ENCODE data around the gene BRI3BP. TPM values are rescaled to one million over a fixed set of nuclear protein-coding genes. Genes with fewer than 3 reads are reported as not detected.
"Not testable (repeated sequence)": the region's sequence is repeated elsewhere in the genome, so short reads cannot be mapped to it uniquely, and the experiment has no call there.

Gene BRI3BP
- total RNA-seq, 1 experiment from 2014 or later = 23.7 TPM

DNA sequence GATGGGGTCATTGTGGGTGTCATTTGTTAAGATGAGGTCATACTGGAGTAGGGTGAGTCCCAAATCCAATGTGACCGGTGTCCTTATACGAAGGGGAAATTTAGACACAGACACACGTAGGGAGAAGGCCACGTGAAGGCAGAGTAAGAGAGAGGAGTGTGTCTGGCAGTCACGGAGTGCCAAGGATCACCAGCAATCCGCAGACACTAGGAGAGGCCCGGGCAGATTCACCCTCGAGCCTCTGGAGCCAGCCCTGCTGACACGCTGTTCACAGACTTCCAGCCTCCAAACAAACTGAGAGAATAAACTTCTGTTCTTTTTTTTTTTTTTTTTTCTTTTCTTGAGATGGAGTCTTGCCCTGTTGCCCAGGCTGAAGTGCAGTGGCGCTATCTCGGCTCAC lies 24.9 kb downstream of the BRI3BP start:
- no peak for DNase-seq (ENCODE audit: extremely low read depth, low read depth)

DNA sequence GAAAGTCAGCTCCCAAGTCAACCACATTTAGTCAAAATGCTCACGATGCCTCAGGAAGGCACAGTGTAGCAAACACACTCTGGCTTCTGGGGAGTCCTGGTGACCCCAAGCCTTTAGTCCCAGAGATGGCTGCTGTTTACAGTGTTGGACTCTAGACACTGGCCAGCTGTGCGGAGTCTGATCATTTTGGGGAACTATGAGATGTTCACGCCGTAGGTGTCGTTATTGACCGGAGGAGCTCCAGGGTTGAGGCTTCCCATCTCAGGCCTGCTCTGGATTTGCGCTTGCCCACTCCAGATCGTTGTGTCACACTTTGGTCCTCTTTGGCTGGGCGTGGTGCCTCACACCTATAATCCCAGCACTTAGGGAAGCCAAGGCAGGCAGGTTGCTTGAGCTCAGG lies 27.7 kb downstream of the BRI3BP start:
- DNase-seq (ENCODE audit: extremely low read depth, low read depth) = no peak

DNA sequence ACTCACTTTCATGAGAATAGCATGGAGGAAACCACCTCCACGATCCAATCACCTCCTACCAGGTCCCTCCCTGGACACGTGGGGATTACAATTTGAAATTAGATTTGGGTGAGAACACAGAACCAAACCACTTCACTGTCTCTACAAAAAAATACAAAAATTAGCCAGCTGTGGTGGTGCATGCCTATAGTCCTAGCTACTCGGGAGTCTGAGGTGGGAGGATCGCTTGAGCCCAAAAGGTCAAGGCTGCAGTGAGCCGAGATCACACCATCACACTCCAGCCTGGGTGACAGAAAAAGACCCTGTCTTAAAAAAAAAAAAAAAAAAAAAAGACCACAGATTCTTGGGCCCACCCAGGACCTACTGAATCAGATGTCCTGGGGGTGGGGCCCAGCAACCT lies 28.3 kb downstream of the BRI3BP start:
- DNase-seq (ENCODE audit: extremely low read depth, low read depth) = no peak

DNA sequence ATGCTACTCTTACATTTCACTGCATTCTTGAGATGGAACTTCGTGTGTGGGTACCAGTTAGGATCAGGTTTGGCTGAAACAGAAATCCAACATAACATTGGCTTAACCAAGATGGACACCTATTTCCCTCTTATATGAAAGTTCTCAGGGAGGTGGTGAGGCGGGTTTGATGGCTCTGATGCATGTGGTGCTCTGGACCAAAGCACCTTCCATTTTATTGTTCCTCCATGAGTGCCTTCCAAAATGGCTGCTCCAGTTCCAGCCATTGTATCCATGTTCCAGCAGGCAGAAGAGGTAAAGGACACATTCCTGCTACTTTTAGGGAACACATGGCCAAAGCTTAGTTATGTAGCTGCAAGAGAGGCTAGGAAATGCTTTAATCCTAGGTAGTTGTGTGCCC lies 29.6 kb downstream of the BRI3BP start:
- DNase-seq (ENCODE audit: extremely low read depth, low read depth) = no peak

DNA sequence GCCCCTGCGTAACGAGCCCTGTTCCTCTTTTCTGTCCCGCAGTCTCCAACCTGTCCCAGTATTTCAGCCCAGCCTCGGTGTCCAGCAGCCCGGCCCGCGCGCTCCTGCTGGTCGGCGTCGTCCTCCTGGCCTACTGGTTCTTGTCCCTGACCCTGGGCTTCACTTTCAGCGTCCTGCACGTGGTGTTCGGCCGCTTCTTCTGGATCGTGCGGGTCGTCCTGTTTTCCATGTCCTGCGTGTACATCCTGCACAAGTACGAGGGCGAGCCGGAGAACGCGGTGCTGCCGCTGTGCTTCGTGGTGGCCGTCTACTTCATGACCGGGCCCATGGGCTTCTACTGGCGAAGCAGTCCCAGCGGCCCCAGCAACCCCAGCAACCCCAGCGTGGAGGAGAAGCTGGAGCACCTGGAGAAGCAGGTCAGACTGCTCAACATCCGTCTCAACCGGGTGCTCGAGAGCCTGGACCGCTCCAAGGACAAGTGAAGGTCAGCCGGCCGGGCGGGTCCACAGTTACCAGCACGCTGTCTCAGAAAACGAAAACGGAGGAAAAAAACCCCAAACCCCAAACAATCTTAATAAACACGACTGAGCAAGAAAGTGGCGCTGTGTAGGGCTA lies 31.6 kb downstream of the BRI3BP start:
- DNase-seq (ENCODE audit: extremely low read depth, low read depth) = no peak

DNA sequence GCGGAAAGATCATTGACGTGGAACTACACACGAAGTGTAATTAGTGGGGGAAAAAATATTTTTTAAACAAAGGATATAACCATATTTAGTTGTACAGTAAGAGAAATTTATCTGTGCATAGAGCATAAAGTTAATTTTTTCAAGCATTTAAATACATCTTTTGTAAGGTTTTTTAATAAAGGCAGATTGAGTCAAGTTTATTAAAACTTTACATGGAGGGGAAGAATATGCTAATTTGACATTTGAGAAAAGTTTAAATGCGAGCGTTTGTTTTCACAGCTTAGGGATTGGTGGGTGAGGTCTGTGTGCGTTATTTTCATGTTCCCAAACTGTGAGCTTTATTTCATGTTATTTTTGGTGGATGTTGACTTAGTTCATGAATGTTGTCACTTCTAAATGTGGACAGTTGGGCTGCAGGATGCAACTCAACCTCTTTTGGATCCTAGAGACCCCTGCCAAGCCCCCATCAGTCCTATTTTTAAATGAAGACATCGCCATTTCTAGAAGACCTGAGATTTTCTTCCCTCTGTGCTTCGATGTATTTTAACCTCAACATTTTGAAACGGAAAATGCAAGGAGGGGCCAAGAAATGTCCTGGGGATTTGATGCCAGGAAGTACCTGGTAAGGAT lies 32.3 kb downstream of the BRI3BP start:
- no peak for DNase-seq (ENCODE audit: extremely low read depth, low read depth)

DNA sequence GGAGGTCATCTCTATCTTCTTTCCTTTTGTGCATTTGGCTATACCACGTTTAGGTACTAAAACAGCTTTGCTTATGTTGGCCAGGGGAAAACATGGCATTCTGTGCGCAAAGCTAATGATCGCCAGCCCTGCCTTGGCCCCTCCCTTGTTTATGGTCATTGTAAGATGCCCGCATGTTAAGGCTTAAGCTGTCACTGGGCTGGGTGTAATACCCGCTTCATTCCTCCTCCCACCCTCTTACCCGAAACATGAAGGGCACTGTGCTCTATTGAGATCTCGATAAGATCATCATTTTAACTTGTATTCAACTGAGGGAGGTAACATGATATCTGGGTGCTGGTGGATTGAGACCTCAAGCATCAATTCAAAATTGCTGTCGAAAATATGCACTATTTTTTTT lies 34.7 kb downstream of the BRI3BP start:
- DNase-seq (ENCODE audit: extremely low read depth, low read depth) = no peak

DNA sequence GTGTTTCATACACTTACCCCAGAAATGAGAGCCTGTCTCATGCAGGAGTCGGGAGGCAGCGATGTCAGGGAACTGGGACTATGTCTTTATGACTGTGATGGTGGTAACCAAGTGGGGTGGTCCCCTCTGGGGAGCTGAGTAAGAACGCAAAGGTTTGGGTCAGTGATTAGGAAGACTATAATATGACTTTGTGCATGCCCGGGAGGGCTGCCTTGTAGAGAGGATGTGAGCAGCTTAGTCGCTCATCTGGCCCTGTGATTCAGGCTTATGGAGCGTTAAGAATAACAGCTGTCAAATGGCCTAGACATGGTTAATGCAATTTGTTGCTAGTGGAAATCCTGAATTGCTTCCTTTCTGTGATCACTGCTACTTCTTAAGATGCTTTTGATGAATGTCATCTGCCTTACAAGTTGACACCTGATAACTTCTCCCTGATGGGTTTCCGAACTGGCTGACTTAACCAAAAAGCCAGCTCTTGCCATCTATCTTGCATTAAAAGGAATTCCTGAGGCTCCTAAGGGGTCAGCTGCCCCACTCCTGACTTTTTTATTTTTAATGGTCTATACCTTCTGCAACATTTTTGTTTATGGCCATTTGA lies 36.4 kb downstream of the BRI3BP start:
- no peak for DNase-seq (ENCODE audit: extremely low read depth, low read depth)

DNA sequence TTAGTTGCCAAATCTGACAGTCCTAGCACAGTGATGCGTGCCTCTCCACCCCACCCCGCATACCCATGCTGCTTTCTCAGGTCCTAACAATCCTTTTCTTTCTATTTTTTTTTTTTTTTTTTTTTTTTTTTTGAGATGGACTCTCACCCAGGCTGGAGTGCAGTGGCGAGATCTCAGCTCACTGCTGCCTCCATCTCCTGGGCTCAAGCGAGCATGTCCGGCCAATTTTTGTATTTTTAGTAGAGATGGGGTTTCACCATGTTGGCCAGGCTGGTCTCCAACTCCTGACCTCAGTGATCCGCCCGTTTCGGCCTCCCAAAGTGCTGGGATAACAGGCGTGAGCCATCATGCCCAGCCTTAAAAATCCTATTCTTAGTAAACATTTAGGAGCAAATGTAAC lies 38.0 kb downstream of the BRI3BP start:
- DNase-seq (ENCODE audit: extremely low read depth, low read depth) = not testable (repeated sequence)

DNA sequence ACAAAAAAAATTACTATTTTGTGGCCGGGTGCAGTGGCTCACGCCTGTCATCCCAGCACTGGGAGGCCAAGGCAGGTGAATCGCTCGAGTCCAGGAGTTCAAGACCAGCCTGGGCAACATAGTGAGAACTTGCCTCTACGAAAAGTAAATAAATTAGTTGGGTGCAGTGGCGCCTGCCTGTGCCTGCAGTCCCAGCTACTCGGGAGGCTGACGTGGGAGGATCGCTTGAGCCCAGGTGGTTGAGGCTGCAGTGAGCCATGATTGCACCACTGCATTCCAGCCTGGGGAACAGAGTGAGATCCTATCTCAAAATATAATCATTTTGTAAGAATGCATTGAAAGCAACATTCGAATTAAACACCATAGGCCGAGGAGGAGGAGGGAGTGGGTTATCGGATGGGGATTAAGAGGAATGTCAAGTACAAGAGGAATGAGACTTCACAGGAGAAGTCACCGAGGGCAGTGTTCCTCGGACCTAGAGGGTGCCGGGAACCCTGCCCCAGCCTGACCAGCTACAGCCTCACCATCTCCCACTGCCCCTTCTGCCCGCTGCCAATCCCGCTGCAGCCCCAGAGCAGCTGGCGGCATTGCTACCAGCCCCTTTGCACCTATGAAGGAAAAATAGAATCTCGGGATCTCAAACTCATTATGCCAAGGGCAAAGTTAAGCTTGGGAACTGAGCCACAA lies 39.2 kb downstream of the BRI3BP start:
- no peak for DNase-seq (ENCODE audit: extremely low read depth, low read depth)

DNA sequence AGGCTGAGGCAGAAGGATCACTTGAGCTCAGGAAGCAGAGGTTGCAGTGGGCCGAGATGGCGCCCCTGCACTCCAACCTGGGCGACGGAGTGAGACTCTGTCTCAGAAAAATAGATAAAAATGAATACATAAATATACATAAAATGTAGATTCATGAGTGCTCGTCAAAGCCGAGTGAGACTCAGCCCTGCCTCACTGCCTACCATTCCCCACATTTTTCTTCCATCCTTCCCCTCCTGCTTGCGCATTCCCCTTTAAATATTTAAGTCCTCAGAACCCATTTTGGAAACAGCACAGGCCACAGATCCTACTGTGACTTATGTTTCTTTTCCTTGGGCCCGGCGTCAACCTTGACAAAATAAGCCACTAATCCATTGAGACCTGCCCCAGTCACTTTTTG lies 39.8 kb downstream of the BRI3BP start:
- no peak for DNase-seq (ENCODE audit: extremely low read depth, low read depth)

DNA sequence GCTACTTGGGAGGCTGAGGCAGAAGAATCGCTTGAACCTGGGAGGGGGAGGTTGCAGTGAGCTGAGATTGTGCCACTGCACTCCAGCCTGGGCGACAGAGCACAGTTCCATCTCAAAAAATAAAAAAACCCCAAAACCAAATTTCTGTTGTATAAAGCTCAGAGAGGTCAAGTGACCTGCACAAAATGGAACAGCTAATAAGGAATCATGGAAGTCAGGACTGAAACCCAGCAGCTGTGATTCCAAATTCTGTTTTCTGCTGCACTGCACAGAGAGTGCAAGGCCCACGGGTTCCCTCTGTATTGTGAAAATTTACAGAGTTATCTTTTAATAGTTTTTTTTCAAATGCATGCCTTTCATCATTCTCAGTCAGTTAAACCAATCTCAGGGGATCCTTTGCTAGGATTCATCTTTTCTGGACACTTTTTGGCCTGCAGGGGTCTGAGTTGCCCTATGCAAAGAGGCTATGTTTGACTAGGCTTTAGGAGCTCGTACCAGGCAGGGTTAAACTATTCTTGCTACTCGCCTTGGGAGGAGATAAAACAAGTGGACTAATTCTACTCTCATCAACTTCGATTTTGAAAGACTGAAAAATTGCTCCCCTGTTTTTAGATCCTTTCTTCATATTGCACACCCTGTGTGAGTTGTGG lies 45.7 kb downstream of the BRI3BP start:
- no peak for DNase-seq (ENCODE audit: extremely low read depth, low read depth)

DNA sequence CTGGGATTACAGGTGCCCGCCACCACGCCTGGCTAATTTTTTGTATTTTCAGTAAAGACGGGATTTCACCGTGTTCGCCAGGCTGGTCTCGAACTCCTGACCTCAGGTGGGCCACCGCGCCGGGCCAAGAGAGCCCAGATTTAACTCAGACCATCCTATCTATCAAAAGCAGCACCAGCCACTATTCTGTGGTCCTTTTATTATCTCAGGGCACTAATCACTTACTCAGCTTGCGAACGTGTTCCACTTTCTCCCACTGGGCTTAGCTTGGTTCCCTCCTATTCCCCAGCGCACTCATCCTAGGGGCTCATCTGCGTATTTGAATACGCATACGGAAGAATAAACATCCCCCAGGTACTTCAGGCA lies 55.6 kb downstream of the BRI3BP start:
- no peak for DNase-seq (ENCODE audit: extremely low read depth, low read depth)

DNA sequence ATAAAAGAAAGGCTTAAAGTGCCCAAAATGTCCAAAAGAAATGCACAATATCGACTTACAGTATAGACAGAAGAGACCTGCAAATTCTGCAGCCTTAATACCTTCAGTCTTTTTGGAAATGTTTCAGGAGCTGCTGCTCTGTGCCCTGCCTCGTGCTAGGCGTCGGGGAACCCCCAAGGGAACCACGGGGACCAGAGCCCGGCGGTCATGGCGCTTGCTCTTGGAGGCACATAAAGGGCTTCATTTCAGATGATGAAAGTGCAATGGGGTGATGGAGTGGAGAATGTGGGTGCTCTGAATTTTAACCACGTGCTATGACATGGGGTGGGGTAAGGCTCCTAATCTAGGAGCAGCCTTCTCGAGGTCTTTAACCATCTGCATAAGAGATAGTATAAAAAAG lies 57.0 kb downstream of the BRI3BP start:
- no peak for DNase-seq (ENCODE audit: extremely low read depth, low read depth)

DNA sequence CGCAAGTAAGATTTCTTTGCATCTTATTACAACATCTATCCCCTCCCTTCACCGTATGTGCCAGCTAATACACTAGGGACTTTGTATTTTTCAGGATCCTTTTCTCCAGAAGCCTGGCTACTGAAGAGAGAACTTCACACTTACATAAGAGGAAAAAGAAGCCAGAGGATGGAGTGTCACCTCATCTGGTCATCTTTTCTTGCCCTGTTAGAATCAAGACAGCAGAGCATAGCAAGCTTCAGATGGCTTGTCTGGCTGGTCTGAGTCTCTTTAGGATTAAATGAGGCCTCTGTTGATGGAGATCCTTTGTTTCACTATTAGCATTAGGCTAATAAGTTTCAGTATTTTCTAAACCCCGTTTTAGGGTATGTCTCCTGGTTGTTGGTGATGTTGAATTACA lies 57.4 kb downstream of the BRI3BP start:
- no peak for DNase-seq (ENCODE audit: extremely low read depth, low read depth)

DNA sequence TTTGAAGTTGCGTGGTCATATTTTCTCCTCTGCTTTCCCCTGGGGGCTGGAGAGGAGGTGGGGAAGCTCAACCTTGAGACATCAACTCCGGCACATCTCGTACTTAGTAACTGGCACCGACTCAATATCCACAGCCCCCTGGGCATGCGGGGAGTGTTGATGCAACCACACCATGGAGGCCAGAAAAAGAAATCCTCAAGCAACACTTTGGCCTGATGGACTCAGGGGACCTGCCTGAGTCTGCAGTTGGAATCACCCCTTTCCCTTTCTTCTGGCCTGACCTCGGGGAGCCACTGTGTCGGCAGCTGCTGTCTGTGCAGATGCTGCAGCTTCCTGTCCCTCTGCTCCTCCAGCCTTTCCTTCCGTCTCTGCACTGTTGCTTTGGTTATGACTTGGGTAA lies 60.4 kb downstream of the BRI3BP start:
- no peak for DNase-seq (ENCODE audit: extremely low read depth, low read depth)

DNA sequence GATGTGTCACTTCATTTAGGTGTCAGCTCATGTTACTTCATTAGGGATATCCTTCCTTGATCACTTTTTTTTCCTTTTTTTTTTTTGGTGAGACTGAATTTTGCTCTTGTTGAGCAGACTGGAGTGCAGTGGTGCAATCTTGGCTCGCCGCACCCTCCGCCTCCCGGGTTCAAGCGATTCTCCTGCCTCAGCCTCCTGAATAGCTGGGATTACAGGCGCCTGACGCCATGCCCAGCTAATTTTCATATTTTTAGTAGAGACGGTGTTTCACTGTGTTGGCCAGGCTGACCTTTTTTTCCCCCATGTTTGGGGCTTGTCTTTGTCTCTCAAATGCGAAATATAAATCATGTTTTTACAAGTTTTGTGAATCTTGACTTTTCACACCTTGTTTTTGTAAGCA lies 62.1 kb downstream of the BRI3BP start:
- DNase-seq (ENCODE audit: extremely low read depth, low read depth) = no peak

DNA sequence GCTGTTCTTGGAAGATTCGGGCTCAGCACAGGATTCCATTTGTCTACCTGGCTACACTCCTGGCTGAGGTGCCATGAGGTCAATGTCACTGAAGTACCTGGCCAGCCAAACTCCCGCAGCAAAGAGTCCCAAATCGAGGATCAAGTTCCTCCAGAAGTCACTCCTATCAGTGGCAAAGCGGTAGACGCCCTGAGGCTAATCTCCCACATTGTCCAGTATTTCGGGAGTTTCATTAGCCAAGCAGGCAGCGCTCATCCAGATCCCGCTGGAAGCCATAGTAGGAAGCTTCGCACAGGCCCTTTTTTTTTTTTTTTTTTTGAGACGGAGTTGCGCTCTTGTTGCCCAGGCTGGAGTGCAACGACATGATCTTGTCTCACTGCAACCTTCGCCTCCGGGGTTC lies 62.9 kb downstream of the BRI3BP start:
- no peak for DNase-seq (ENCODE audit: extremely low read depth, low read depth)

DNA sequence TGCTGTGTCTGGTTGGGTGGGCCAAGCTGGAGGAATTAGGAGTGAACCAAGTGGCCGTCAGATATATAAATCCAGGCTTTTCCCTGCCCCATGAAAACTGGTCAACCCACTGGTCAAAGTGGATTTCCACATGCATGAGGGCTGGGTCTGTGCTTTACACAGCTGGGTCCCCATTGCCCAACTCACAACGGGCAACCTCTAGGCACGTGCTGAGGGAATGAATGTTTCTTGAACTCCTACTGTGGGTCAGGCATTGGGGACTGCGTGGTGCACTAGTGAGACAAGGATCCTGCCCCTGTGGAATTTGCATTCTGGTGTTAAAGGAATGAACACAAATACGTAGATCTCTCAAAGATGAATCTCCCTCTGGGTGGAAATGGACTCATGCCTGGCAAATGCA lies 64.3 kb downstream of the BRI3BP start:
- no peak for DNase-seq (ENCODE audit: extremely low read depth, low read depth)

DNA sequence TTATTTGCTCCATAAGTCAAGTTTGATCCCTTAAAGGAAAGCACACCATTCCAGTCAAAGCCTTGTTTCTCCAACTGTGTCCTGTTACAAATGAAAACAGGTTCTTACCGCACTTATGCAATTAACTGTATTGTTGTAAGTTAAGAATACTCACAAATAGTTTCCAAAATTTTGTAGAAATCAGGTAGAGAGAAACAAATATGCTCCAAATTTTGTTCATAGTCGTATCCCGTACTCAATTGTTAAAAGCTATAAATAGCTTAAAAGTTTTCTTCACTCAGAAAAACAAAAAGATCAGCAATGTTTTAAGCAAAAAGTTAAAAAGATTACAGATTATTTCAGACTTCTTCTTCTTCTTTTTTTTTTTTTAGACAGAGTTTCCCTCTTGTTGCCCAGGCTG lies 67.8 kb downstream of the BRI3BP start:
- no peak for DNase-seq (ENCODE audit: extremely low read depth, low read depth)

DNA sequence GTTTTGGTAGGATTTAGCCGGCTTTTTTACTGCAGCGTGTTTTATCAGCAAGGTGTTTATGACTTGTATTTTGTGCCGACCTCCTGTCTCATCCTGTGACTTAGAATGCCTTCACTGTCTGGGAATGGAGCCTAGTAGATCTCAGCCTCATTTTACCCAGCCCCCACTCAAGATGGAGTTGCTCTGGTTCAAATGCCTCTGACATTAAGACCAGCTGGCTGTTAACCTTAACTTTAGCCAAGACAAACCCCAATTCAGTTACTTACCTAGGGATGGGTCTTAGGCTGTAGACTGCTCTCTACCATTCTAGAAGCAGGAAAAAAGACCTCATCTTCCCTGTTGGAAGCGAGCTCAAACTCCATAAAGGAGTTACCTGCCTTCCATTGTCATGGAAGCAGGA lies 70.1 kb downstream of the BRI3BP start:
- DNase-seq (ENCODE audit: extremely low read depth, low read depth) = not testable (repeated sequence)

DNA sequence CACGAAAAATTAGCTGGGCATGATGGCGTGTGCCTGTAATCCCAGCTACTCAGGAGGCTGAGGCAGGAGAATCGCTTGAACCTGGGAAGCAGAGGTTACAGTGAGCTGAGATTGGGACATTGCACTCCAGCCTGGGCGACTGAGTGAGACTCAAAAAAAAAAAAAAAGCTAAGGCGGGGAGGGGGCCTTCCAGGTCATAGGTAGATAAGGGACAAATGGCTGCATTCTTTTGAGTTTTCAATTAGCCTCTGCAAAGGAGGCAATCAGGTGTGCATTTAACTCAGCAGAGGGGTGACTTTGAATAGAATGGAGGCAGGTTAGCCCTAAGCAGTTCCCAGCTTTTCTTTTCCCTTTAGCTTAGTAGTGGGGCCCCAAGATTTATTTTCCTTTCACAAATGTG lies 71.0 kb downstream of the BRI3BP start:
- DNase-seq (ENCODE audit: extremely low read depth, low read depth) = no peak
